ENCODE data around the gene TSEN54.

- TF ChIP-seq, protein P1, sequence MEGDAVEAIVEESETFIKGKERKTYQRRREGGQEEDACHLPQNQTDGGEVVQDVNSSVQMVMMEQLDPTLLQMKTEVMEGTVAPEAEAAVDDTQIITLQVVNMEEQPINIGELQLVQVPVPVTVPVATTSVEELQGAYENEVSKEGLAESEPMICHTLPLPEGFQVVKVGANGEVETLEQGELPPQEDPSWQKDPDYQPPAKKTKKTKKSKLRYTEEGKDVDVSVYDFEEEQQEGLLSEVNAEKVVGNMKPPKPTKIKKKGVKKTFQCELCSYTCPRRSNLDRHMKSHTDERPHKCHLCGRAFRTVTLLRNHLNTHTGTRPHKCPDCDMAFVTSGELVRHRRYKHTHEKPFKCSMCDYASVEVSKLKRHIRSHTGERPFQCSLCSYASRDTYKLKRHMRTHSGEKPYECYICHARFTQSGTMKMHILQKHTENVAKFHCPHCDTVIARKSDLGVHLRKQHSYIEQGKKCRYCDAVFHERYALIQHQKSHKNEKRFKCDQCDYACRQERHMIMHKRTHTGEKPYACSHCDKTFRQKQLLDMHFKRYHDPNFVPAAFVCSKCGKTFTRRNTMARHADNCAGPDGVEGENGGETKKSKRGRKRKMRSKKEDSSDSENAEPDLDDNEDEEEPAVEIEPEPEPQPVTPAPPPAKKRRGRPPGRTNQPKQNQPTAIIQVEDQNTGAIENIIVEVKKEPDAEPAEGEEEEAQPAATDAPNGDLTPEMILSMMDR (IDR thresholded peaks at IDR 0.05; ENCODE audit: borderline replicate concordance, extremely low read depth, low read length, poor library complexity, severe bottlenecking): no peak
- no peak for TF ChIP-seq EZH2 (IDR thresholded peaks at IDR 0.05; ENCODE audit: borderline replicate concordance, low read depth, low read length, severe bottlenecking)
Observed at GRCh38 chr17:75505152-75505409, 11.2 kb upstream of the TSEN54 start.
